ENCODE results near the gene ZMYND15.
"Not testable (repeated sequence)": the region's sequence is repeated elsewhere in the genome, so short reads cannot be mapped to it uniquely, and the experiment has no call there.

GRCh38 chr17:4699401-4700056 lies 40.1 kb upstream of the ZMYND15 start:
- not testable (repeated sequence) for TF ChIP-seq POLR2A (IDR thresholded peaks at IDR 0.05; ENCODE audit: low read depth, low read length); CTCF (IDR thresholded peaks at IDR 0.05; ENCODE audit: extremely low read depth in 1 of 2, insufficient read depth in 1 of 2, low read depth in 1 of 2, low read length in 2 of 2); MYC (IDR thresholded peaks at IDR 0.05; ENCODE audit: low read depth, low read length); EZH2 (IDR thresholded peaks at IDR 0.05; ENCODE audit: borderline replicate concordance, low read depth, low read length, severe bottlenecking); FOS (IDR thresholded peaks at IDR 0.05; ENCODE audit: borderline replicate concordance, insufficient read depth, low read length)
